Suprapubic skin (tissue), 4 donors: ENCODE measurements around the gene TLNRD1. TPM values are rescaled to one million over a fixed set of nuclear protein-coding genes. Genes with fewer than 3 reads are reported as not detected.

Source experiments
- DNase-seq, 2 donors: peaks; one replicate each; pipeline ENCODE4 v3.0.0-alpha.2; 2019; ENCODE audit warnings: low spot score in 2 of 2
- H3K27ac ChIP-seq: fragments of 200-600 bp; sonication (generic); one replicate; pipeline ENCODE4 v1.5.1; 2019
- H3K27me3 ChIP-seq: fragments of 200-600 bp; sonication (generic); one replicate; pipeline ENCODE4 v1.5.1; 2019
- H3K36me3 ChIP-seq: fragments of 200-600 bp; sonication (generic); one replicate; pipeline ENCODE4 v1.5.1; 2019
- H3K4me1 ChIP-seq: fragments of 200-600 bp; sonication (generic); one replicate; pipeline ENCODE4 v1.5.1; 2019
- H3K4me3 ChIP-seq: fragments of 200-600 bp; sonication (generic); one replicate; pipeline ENCODE4 v1.5.1; 2019; ENCODE audit warnings: mild to moderate bottlenecking
- H3K9me3 ChIP-seq: fragments of 200-600 bp; sonication (generic); one replicate; pipeline ENCODE4 v1.5.1; 2019
- EP300 ChIP-seq: sonication (generic); formaldehyde crosslinking; IDR thresholded peaks from one replicate; pipeline ENCODE4 v1.6.1; 2017; ENCODE audit warnings: antibody characterized with exemption
- POLR2A ChIP-seq, 2 donors: fragments of 450-650 bp; IDR thresholded peaks; one replicate each; pipeline ENCODE4 v1.6.1; 2017; ENCODE audit warnings: antibody characterized with exemption in 2 of 2, mild to moderate bottlenecking in 2 of 2, moderate library complexity in 2 of 2
- POLR2AphosphoS5 ChIP-seq, 3 donors: sonication (generic); formaldehyde crosslinking; IDR thresholded peaks; one replicate each; pipeline ENCODE4 v1.6.1; 2017; ENCODE audit warnings: antibody characterized with exemption in 3 of 3
- WGBS: methylation state at CpG from one replicate; pipeline ENCODE4 v1.1.5; 2018; 5-methylcytosine and 5-hydroxymethylcytosine counted together
- total RNA-seq, 4 donors: library from RNA; depleted of rRNA; stranded (reverse); fragments of >200 nt; gene quantifications; one replicate each; pipeline ENCODE4 v1.1.0, GENCODE V29; 2016
- TF ChIP-seq, protein P1 (sequence below), 2 donors: fragments of 200-600 bp in 1 of 2; fragments of 450-650 bp in 1 of 2; sonication (generic) in 1 of 2; IDR thresholded peaks; one replicate each; pipeline ENCODE4 v1.5.1; 2016 to 2019; ENCODE audit warnings: antibody characterized with exemption in 2 of 2, mild to moderate bottlenecking in 1 of 2, moderate library complexity in 1 of 2

The TLNRD1 gene
- total RNA-seq, 4 donors from 2014 or later = 9.4 to 16.6 (median 11.5) TPM

DNA sequence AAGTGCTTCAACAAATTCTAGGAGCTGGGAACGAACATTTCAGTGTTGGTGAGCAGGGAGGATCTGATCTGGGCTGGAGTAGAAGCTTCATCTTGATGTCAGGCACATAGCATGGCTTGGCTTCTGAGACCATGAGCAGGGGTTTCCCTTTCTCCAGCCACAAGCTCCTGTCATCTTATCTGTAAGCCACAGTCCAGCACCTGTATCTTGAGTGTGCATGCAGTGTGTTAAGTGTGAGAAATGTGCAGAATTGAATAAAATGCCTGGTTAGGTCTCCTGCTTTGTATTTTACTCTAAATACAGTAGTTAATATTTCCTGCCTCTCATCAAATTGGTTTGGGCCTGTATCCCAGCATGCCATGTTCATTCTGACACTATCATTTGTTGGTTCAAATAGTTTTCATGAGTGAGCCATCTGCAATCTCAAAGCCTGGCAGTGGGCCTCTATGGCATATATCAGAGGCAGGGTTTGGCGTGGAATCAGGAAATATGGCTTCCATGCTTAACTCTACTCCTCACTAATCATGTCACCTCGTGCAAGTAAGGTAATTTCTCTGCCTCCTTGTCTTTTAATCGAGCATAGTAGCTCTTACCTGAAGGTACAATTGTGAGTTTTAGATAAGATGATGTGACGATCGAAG, 43.3 kb downstream of the TLNRD1 start:
- Histone ChIP-seq H3K27ac (no peak overlapping the region), H3K4me1 (peaks cover 4% of the 10 kb centered on the region), H3K27me3 (no peaks in the 10 kb centered on the region), H3K4me3 (no peak overlapping the region), H3K36me3 (no peaks in the 10 kb centered on the region), H3K9me3 (no peaks in the 10 kb centered on the region)
- TF ChIP-seq EP300 (no peak), POLR2A (IDR thresholded peaks at IDR 0.05) (no peak), POLR2AphosphoS5 (IDR thresholded peaks at IDR 0.05) (no peak)
- TF ChIP-seq, protein P1, sequence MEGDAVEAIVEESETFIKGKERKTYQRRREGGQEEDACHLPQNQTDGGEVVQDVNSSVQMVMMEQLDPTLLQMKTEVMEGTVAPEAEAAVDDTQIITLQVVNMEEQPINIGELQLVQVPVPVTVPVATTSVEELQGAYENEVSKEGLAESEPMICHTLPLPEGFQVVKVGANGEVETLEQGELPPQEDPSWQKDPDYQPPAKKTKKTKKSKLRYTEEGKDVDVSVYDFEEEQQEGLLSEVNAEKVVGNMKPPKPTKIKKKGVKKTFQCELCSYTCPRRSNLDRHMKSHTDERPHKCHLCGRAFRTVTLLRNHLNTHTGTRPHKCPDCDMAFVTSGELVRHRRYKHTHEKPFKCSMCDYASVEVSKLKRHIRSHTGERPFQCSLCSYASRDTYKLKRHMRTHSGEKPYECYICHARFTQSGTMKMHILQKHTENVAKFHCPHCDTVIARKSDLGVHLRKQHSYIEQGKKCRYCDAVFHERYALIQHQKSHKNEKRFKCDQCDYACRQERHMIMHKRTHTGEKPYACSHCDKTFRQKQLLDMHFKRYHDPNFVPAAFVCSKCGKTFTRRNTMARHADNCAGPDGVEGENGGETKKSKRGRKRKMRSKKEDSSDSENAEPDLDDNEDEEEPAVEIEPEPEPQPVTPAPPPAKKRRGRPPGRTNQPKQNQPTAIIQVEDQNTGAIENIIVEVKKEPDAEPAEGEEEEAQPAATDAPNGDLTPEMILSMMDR (IDR thresholded peaks at IDR 0.05) = no peak
- WGBS = 85% methylated on average over 6 of the region's 6 CpGs
- no peak for DNase-seq

DNA sequence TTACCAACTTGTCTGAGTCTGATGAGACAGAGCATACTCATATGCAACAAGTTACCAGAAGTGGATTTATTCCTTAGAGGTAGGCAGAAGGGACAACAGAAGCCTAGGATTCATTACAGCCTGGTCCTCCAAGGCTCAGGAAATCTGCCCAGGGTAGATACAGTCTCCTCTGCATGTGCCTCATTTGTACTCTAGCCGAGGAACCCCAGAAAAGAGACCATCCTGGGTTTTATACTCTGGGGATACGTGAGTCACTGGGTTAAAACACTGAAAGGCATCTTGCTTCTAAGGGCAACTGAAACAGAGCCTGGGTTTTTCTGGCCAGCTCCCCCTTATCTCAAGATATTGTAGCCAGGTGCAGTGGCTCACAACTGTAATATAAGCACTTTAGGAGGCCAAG, 45.6 kb downstream of the TLNRD1 start:
- TF ChIP-seq, protein P1 (IDR thresholded peaks at IDR 0.05) = no peak
- TF ChIP-seq POLR2AphosphoS5 (IDR thresholded peaks at IDR 0.05) = no peak
- no peak for TF ChIP-seq EP300
- TF ChIP-seq POLR2A (IDR thresholded peaks at IDR 0.05) = no peak
- H3K4me1 ChIP-seq = no peaks in the 10 kb centered on the region

DNA sequence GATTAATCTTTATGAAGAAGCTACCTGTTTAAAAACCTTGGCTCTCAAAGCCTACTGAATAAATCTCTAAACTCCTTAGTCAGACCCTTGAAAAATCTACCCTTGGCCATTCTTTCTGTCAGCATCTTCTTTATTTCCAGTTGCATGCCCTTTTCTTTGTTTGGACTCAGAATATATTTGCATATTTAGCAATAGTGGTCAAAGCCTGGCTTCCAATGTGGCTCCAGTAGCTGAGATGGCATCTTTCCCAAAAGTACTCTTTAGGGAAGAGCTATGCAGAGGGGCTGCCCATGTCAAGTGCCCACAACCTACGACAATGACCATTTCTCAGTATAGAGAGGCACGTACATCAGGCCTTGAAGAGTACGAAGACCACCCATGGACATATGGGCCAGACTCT, 47.2 kb downstream of the TLNRD1 start:
- no peak for TF ChIP-seq EP300
- no peak for TF ChIP-seq POLR2AphosphoS5 (IDR thresholded peaks at IDR 0.05)
- TF ChIP-seq, protein P1 (IDR thresholded peaks at IDR 0.05) = no peak
- no peak for TF ChIP-seq POLR2A (IDR thresholded peaks at IDR 0.05)

More for the DNA sequence above, 45.6 kb downstream of the TLNRD1 start:
- no peak for DNase-seq
- 96% methylated on average over 2 of the region's 2 CpGs for WGBS
- Histone ChIP-seq H3K36me3 (no peaks in the 10 kb centered on the region), H3K4me3 (no peak overlapping the region), H3K9me3 (no peaks in the 10 kb centered on the region), H3K27me3 (no peaks in the 10 kb centered on the region), H3K27ac (no peak overlapping the region)

DNA sequence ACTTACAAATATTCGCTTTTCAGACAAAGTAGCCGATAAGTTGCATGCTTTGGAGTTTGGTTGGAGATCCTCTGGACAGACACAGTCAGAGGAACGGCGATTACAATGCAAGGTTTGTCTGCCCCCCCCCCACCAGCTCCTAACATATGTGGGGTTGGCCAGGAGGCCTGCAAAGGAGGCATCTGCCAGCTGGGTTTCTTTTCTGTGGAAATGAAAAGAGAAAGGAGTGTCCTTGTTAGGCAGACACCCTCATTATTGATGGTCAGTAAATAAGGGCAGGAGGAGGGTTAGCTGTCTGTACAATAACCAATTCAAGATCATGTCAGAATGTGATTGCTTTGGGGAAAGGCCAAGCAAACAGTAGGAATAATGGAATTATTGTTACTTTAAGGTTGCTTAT, 49.1 kb downstream of the TLNRD1 start:
- TF ChIP-seq POLR2AphosphoS5 (IDR thresholded peaks at IDR 0.05) (no peak), POLR2A (IDR thresholded peaks at IDR 0.05) (no peak), EP300 (no peak)
- TF ChIP-seq, protein P1 (IDR thresholded peaks at IDR 0.05) = no peak
- Histone ChIP-seq H3K4me1 (no peaks in the 10 kb centered on the region), H3K9me3 (no peaks in the 10 kb centered on the region), H3K27me3 (no peaks in the 10 kb centered on the region), H3K27ac (no peak overlapping the region), H3K36me3 (no peaks in the 10 kb centered on the region), H3K4me3 (no peak overlapping the region)
- 84% methylated on average over 4 of the region's 4 CpGs for WGBS
- no peak for DNase-seq

More for the DNA sequence above, 47.2 kb downstream of the TLNRD1 start:
- Histone ChIP-seq H3K9me3 (no peaks in the 10 kb centered on the region), H3K4me1 (no peaks in the 10 kb centered on the region), H3K27ac (no peak overlapping the region), H3K36me3 (no peaks in the 10 kb centered on the region), H3K4me3 (no peak overlapping the region), H3K27me3 (no peaks in the 10 kb centered on the region)
- 89% methylated on average over 3 of the region's 3 CpGs for WGBS
- no peak for DNase-seq

DNA sequence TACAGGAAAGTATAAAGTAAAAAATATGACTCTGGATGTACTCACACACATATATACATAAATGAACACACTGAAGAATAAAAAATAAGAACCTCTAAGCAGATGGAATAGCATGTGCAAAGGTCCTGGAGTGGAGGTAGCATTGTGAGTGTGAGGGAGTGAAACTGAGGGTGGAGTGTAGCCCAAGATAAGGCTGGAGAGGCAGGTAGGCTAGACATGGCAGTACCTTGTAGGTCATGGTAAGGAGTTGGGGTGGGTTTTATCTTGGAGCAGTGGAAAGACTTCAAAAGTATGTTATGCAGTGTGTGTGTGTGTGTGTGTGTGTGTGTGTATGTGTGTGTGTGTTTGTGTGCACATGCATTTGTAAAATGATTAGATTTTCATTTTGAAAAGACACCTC, 49.5 kb downstream of the TLNRD1 start:
- Histone ChIP-seq H3K27ac (no peak overlapping the region), H3K4me3 (no peak overlapping the region), H3K27me3 (no peaks in the 10 kb centered on the region), H3K4me1 (no peaks in the 10 kb centered on the region), H3K36me3 (no peaks in the 10 kb centered on the region), H3K9me3 (no peaks in the 10 kb centered on the region)
- TF ChIP-seq EP300 = no peak
- TF ChIP-seq, protein P1 (IDR thresholded peaks at IDR 0.05) = no peak
- TF ChIP-seq POLR2AphosphoS5 (IDR thresholded peaks at IDR 0.05) = no peak
- no peak for TF ChIP-seq POLR2A (IDR thresholded peaks at IDR 0.05)
- DNase-seq = no peak
